Pons (tissue), 1 donor: ENCODE measurements around the gene KBTBD4.

Source experiments
- DNase-seq: peaks from one replicate; pipeline ENCODE4 v3.0.0-alpha.2; 2016; ENCODE audit warnings: low spot score

KBTBD4 gene

GRCh38 chr11:47524291-47524874 is 54.4 kb downstream of the KBTBD4 start:
- DNase-seq: no peak

- peak; percentile 55 for DNase-seq
These were observed 55.1 kb downstream of the KBTBD4 start for GRCh38 chr11:47523490-47524225.
